Mesendoderm (in vitro differentiated cells): ENCODE measurements around the gene UBE2G1.

Experiments
- DNase-seq: peaks from one replicate; pipeline ENCODE4 v3.0.0; 2013
- H2AK5ac ChIP-seq: 2 replicates; pipeline ENCODE4 v1.6.1; 2013; ENCODE audit warnings: low read length, inconsistent platforms
- H2BK120ac ChIP-seq: 2 replicates; pipeline ENCODE4 v1.6.1; 2013; ENCODE audit warnings: low read depth, mild to moderate bottlenecking, low read length, moderate library complexity, mixed read lengths
- H2BK15ac ChIP-seq: replicated peaks from 2 replicates; pipeline ENCODE4 v1.6.1; 2013; ENCODE audit warnings: low read depth, mild to moderate bottlenecking, moderate library complexity
- H2BK5ac ChIP-seq: 2 replicates; pipeline ENCODE4 v1.6.1; 2013; ENCODE audit warnings: low read length, inconsistent platforms
- H3K18ac ChIP-seq: 2 replicates; pipeline ENCODE4 v1.6.1; 2013; ENCODE audit warnings: mild to moderate bottlenecking, low read length, mixed read lengths
- H3K23ac ChIP-seq: one replicate; pipeline ENCODE4 v1.6.1; 2013; ENCODE audit warnings: low read length
- H3K27ac ChIP-seq: 2 replicates; pipeline ENCODE4 v1.5.1; 2013; ENCODE audit warnings: low read depth, mild to moderate bottlenecking, inconsistent platforms, low read length, moderate library complexity
- H3K27me3 ChIP-seq: 2 replicates; pipeline ENCODE4 v1.6.1; 2013; ENCODE audit warnings: low read length, control low read depth, mild to moderate bottlenecking, inconsistent platforms; ENCODE audit not compliant: insufficient read depth, poor library complexity
- H3K36me3 ChIP-seq: 2 replicates; pipeline ENCODE4 v1.6.1; 2013; ENCODE audit warnings: low read length, inconsistent platforms; ENCODE audit not compliant: control insufficient read depth, insufficient read depth
- H3K4ac ChIP-seq: one replicate; pipeline ENCODE4 v1.6.1; 2013; ENCODE audit warnings: low read depth, mild to moderate bottlenecking, low read length, moderate library complexity
- H3K4me1 ChIP-seq: 2 replicates; pipeline ENCODE4 v1.6.1; 2013; ENCODE audit warnings: low read depth, low read length, inconsistent platforms; ENCODE audit not compliant: control insufficient read depth
- H3K4me2 ChIP-seq: 2 replicates; pipeline ENCODE4 v1.6.1; 2013; ENCODE audit warnings: low read length
- H3K4me3 ChIP-seq: 2 replicates; pipeline ENCODE4 v1.5.1; 2013; ENCODE audit warnings: mild to moderate bottlenecking, low read length
- H3K56ac ChIP-seq: one replicate; pipeline ENCODE4 v1.6.1; 2013; ENCODE audit warnings: low read length
- H3K79me1 ChIP-seq: 2 replicates; pipeline ENCODE4 v1.6.1; 2013; ENCODE audit warnings: low read length, inconsistent platforms
- H3K79me2 ChIP-seq: 2 replicates; pipeline ENCODE4 v1.6.1; 2013; ENCODE audit warnings: mild to moderate bottlenecking, low read length; ENCODE audit not compliant: control insufficient read depth, insufficient read depth
- H3K9ac ChIP-seq: 2 replicates; pipeline ENCODE4 v1.6.1; 2013; ENCODE audit warnings: low read length, inconsistent platforms
- H4K5ac ChIP-seq: one replicate; pipeline ENCODE4 v1.6.1; 2013; ENCODE audit warnings: low read length
- H4K8ac ChIP-seq: one replicate; pipeline ENCODE4 v1.6.1; 2013; ENCODE audit warnings: low read depth, mild to moderate bottlenecking, control low read depth, low read length, moderate library complexity
- WGBS: extraction: QIAGEN DNeasy Blood & Tissue Kit; methylation state at CpG from one replicate; pipeline ENCODE4 v1.1.7; 2013; ENCODE audit warnings: low lambda C conversion rate, missing lambda C conversion rate; ENCODE audit not compliant: insufficient coverage; ENCODE audit errors: extremely low coverage; 5-methylcytosine and 5-hydroxymethylcytosine counted together

Gene UBE2G1

DNA sequence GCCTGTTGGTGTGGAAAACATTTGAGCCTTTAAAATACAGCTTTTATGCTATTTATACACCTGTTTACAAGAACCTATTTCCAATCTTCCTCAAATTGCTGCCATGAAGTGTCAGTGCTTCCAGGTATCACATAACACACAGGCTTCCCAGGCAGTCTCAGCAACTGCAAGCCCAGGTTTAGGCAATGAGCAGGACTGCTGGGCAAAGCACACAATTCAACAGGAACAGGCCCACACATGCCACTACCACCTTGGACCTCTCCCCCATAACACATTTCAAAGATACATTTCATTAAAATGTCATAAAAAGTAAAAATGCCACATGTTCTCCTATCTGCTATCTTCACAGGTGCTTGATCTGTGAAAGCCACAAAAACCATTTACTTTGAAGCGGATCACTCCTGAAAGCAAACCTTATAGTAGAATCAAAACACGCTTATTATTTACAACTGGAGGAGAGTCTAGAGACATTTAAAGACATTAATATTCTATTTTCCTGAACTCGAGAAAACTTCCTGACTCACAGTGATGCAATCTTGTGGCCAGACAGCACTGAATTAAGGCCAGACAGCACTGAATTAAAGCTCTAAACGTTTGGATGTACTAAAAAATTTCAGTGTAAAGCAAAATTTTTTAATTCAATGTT, 134.2 kb downstream of the UBE2G1 start:
- Histone ChIP-seq H2BK5ac (no peak overlapping the region), H2AK5ac (no peak overlapping the region), H3K4me2 (no peak overlapping the region), H3K18ac (no peak overlapping the region), H3K9ac (no peak overlapping the region), H3K23ac (no peak overlapping the region), H3K36me3 (peaks cover 4% of the 10 kb centered on the region), H3K4ac (no peak overlapping the region), H3K4me1 (no peaks in the 10 kb centered on the region), H3K79me1 (no peaks in the 10 kb centered on the region), H2BK15ac (no peak overlapping the region), H3K27me3 (no peaks in the 10 kb centered on the region), H3K27ac (no peak overlapping the region), H3K79me2 (no peaks in the 10 kb centered on the region), H3K56ac (no peak overlapping the region), H4K8ac (no peak overlapping the region), H2BK120ac (no peak overlapping the region), H3K4me3 (no peak overlapping the region), H4K5ac (no peak overlapping the region)
- no peak for DNase-seq
- no CpG with 5 or more reads among the region's 4 CpGs for WGBS

DNA sequence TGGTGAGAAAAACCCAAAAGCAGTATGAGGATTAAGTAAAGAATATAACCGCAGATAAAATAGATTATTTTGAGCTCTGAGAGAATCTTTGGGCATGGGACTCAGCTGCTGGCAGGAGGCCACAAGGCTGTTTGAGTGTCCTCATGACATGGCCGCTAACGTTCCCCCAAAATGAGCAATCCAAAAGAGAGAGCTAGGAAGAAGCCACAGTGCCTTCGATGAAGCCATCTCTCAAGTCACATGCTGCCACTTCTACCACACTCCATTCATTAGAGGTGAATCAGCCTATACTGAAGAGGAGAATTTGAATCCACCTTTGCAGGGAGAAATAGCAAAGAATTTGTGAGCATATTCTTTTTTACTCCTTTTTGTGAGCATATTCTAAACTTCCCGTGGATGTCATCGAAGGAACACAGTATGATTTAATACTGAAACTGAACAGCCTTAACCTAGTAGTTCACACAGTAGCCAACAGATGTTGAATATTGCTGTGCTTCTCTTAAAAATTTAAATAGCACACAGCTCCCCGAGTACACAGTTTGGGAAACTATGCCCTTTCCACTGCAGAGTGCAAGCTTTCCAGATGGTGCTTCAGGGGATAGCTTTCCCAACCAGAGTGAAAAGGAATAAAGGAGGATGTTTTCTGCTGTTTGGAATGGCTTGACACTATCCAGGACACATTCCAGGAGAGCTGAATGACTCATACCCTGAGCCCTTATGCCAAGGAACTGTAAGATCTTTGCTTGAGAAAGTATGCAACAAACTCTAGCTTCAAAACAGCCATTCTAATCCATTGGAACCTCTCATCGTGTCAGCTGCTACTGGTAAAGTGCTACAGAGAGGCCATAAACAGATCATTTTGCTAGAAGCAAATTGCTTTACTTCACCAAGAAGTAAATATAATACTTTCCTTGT, 136.6 kb downstream of the UBE2G1 start:
- H3K4me2 ChIP-seq, result no peak overlapping the region

DNA sequence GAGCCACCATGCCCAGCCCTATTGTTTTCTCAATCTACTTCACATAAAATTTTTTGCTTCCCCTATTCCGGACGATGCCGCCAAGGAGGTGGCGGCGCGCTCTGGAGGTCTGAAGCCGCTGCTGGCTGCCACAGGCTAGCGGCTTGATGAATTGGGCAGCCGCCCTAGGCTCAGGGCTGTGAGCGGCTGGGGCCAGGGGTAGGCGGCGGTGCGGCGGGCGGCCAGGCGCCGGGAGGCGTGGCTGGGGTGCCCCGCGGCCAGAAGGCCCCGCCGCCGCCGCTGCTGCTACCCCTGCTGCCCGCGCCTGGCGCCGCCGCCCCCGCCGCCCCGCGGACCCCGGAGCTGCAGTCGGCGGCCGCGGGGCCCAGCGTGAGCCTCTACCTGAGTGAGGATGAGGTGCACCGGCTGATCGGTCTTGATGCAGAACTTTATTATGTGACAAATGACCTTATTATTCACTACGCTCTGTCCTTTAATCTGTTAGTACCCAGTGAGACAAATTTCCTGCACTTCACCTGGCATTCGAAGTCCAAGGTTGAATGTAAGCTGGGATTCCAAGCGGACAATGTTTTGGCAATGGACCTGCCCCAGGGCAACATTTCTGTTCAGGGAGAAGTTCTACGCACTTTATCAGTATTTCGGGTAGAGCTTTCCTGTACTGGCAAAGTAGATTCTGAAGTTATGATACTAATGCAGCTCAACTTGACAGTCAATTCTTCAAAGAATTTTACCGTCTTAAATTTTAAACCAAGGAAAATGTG, 144.4 kb downstream of the UBE2G1 start:
- WGBS, result no CpG with 5 or more reads among the region's 47 CpGs
- H3K23ac ChIP-seq, result no peak overlapping the region

More for the DNA sequence above, 136.6 kb downstream of the UBE2G1 start:
- Histone ChIP-seq H3K4me3 (no peak overlapping the region), H3K4ac (no peak overlapping the region), H3K18ac (no peak overlapping the region), H4K8ac (no peak overlapping the region), H3K56ac (no peak overlapping the region), H3K36me3 (peaks cover 4% of the 10 kb centered on the region), H3K79me1 (no peaks in the 10 kb centered on the region), H3K4me1 (no peaks in the 10 kb centered on the region), H3K79me2 (no peaks in the 10 kb centered on the region), H2BK5ac (no peak overlapping the region), H2BK120ac (no peak overlapping the region), H2BK15ac (no peak overlapping the region), H4K5ac (no peak overlapping the region), H3K23ac (no peak overlapping the region), H3K27me3 (no peaks in the 10 kb centered on the region), H2AK5ac (no peak overlapping the region), H3K9ac (no peak overlapping the region), H3K27ac (no peak overlapping the region)
- DNase-seq, result peak; percentile 94
- no CpG with 5 or more reads among the region's 8 CpGs for WGBS

DNA sequence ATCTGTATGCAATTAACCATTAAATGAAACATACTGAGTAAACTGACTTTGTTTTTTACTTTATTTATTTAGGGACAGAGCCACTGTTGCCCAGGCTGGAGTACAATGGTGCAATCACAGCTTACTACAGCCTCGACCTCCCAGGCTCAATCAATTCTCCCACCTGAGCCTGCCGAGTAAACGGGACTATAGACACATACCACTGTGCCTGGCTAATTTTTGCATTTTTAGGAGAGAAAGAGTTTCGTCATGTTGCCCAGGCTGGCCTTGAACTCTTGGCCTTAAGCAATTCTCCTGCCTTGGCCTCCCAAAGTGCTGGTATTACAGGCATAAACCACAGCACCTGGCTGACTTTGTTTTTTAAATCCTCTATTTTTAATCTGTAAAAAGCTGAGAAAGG, 145.3 kb downstream of the UBE2G1 start:
- Histone ChIP-seq H3K27ac (no peak overlapping the region), H3K4me2 (no peak overlapping the region), H3K23ac (no peak overlapping the region), H3K18ac (no peak overlapping the region), H3K79me2 (no peaks in the 10 kb centered on the region), H3K27me3 (no peaks in the 10 kb centered on the region), H3K9ac (no peak overlapping the region), H2BK15ac (no peak overlapping the region), H3K56ac (no peak overlapping the region), H2AK5ac (no peak overlapping the region), H2BK5ac (no peak overlapping the region), H3K4me1 (no peaks in the 10 kb centered on the region), H3K4ac (no peak overlapping the region), H3K36me3 (no peaks in the 10 kb centered on the region), H4K5ac (no peak overlapping the region), H3K4me3 (no peak overlapping the region), H2BK120ac (no peak overlapping the region), H3K79me1 (no peaks in the 10 kb centered on the region), H4K8ac (no peak overlapping the region)
- no peak for DNase-seq
- no CpG with 5 or more reads among the region's 4 CpGs for WGBS

More for the DNA sequence above, 144.4 kb downstream of the UBE2G1 start:
- no peak overlapping the region for H3K18ac ChIP-seq
- no peak overlapping the region for H4K8ac ChIP-seq
- no peak overlapping the region for H2AK5ac ChIP-seq
- no peak overlapping the region for H3K9ac ChIP-seq
- no peaks in the 10 kb centered on the region for H3K79me1 ChIP-seq
- no peak overlapping the region for H3K27ac ChIP-seq
- H3K27me3 ChIP-seq, result no peaks in the 10 kb centered on the region
- no peak overlapping the region for H2BK120ac ChIP-seq
- H4K5ac ChIP-seq, result no peak overlapping the region
- no peaks in the 10 kb centered on the region for H3K36me3 ChIP-seq
- H3K4me3 ChIP-seq, result no peak overlapping the region
- DNase-seq, result no peak
- H3K4ac ChIP-seq, result no peak overlapping the region
- H3K4me2 ChIP-seq, result no peak overlapping the region
- H2BK5ac ChIP-seq, result no peak overlapping the region
- no peak overlapping the region for H3K56ac ChIP-seq
- no peak overlapping the region for H2BK15ac ChIP-seq
- no peaks in the 10 kb centered on the region for H3K79me2 ChIP-seq
- no peaks in the 10 kb centered on the region for H3K4me1 ChIP-seq

DNA sequence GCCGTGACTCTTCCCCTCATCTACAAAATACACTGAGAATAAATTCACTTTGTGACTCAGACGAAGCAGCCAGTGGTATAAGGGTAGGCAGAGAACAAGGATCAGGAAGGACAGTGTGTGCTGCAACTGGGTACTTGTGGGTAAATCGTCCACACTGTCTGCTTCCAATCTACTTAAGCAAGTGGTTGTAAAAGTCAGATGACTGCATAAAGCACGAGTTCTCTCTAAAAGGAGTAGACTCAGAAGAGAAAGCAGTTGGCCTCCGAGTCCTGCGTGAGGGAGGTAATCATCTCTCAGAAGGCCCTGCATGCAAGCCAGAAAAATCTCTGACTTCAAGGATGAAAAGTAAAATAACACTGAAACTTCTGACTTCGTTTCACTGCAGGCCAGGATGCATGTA, 145.8 kb downstream of the UBE2G1 start:
- Histone ChIP-seq H2BK5ac (no peak overlapping the region), H2BK15ac (no peak overlapping the region), H3K56ac (no peak overlapping the region), H3K9ac (no peak overlapping the region), H4K8ac (no peak overlapping the region), H3K4ac (no peak overlapping the region), H3K4me1 (no peaks in the 10 kb centered on the region), H3K79me1 (no peaks in the 10 kb centered on the region), H3K27ac (no peak overlapping the region), H3K18ac (no peak overlapping the region), H3K27me3 (no peaks in the 10 kb centered on the region), H3K79me2 (no peaks in the 10 kb centered on the region), H3K4me2 (no peak overlapping the region), H3K36me3 (no peaks in the 10 kb centered on the region), H3K23ac (no peak overlapping the region), H4K5ac (no peak overlapping the region), H2AK5ac (no peak overlapping the region), H3K4me3 (no peak overlapping the region), H2BK120ac (no peak overlapping the region)
- no peak for DNase-seq
- no CpG with 5 or more reads among the region's 7 CpGs for WGBS
